ENCODE measurements around the gene RXFP1.

DNA sequence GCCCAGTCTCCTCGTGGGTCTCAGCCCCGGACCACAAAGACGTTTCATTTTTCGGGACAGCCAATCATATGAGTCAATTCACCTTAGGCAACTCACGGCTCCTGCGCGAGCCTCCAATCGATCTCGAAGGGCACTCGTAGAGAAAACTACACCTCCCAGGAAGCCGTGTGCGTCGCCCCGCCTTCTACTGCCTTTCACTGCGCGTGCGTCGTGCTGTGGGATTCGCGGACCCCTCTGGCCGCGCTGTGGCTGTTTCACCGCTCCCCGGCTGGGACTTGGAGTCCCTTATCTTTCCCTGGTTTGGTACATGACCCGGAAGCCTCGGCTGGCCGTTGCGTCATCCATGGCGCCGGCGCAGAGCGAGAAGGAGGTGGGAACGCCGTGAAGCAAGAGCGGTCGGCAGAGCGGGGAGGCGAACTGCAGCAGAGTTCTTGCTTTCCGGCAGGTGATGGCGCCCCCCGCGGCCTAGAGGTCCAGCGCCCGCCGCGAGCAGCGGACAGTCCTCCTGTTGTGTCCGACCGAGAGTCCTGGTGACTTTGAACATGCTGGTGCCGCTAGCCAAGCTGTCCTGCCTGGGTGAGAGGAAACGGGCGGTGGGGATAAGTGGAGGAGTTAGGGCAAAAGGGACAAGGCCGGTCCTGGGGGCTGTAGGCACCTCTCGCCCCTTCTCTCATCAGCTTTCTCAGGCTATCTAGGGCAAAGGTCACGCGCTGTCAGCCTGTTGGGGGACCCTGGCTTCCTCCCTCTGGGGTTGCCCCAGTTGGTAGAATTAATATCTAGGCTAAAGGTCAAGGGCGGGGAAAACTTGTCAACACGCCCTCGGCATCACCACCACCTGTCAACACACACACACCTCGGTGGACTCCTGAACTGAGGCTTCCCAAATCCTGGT lies 150.5 kb downstream of the RXFP1 start, which contains the start of gene ETFDH:
- TF ChIP-seq POLR2AphosphoS5 (IDR thresholded peaks at IDR 0.05) (peak; percentile 77 to 99 (median 90)), POLR2A (IDR thresholded peaks at IDR 0.05) (peak; percentile 43 to 70)
- TF ChIP-seq, protein P1, sequence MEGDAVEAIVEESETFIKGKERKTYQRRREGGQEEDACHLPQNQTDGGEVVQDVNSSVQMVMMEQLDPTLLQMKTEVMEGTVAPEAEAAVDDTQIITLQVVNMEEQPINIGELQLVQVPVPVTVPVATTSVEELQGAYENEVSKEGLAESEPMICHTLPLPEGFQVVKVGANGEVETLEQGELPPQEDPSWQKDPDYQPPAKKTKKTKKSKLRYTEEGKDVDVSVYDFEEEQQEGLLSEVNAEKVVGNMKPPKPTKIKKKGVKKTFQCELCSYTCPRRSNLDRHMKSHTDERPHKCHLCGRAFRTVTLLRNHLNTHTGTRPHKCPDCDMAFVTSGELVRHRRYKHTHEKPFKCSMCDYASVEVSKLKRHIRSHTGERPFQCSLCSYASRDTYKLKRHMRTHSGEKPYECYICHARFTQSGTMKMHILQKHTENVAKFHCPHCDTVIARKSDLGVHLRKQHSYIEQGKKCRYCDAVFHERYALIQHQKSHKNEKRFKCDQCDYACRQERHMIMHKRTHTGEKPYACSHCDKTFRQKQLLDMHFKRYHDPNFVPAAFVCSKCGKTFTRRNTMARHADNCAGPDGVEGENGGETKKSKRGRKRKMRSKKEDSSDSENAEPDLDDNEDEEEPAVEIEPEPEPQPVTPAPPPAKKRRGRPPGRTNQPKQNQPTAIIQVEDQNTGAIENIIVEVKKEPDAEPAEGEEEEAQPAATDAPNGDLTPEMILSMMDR (IDR thresholded peaks at IDR 0.05), result peak; percentile 39 to 71 (median 58)
